A204.1 (cell line): ENCODE data around the gene POU3F2.

ENCODE experiments used
- FAIRE-seq: peaks from 2 replicates; lab custom pipeline; 2012; peaks lifted over from hg19 to GRCh38; lab: Jason Lieb, UNC

POU3F2 gene

DNA sequence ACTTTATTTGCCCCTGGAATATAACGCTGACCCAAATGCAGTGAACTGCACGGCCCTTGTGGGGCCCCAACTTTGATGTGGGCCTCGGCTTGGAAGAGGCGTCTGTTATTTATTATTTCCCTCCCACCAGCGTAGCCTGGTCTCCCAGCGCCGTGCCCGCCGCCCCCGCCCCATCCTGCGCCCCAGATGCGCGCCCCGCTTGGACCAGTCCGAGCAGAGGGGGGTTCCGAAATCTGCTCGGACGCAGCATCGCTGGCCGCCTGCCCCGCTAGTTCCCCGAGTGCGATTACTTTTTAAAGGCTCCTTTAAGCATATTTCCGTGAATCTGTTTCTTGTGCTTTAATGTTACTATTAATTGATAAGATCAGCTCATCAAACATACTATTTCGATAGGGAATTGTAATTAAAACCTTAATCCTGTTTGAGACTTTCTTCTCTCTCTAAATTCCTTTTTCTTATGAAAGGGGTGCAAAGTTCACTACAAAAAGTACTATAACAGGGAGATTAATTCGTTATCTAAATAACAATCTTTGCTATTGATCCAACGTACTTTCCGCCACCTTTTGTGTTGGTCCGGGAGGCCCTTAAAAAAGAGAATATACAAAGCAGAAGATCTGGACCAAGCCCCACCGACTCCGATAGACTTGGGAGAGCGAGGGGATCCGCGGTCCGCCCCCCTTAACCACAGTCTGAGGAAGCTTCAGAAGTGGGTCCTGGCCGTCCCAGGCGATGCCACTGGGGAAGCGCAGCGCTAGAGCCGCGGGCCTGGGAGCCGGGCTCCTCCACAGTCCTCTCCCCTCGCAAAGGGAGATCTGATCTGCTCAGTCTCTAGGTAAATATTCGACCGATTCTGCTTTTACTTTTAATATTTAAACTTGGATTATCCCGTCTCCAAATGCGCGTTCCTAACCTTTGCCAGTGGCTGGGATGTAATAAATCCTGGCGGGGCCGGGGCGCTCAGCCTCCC is 10.2 kb downstream of the POU3F2 start:
- FAIRE-seq = no peak

DNA sequence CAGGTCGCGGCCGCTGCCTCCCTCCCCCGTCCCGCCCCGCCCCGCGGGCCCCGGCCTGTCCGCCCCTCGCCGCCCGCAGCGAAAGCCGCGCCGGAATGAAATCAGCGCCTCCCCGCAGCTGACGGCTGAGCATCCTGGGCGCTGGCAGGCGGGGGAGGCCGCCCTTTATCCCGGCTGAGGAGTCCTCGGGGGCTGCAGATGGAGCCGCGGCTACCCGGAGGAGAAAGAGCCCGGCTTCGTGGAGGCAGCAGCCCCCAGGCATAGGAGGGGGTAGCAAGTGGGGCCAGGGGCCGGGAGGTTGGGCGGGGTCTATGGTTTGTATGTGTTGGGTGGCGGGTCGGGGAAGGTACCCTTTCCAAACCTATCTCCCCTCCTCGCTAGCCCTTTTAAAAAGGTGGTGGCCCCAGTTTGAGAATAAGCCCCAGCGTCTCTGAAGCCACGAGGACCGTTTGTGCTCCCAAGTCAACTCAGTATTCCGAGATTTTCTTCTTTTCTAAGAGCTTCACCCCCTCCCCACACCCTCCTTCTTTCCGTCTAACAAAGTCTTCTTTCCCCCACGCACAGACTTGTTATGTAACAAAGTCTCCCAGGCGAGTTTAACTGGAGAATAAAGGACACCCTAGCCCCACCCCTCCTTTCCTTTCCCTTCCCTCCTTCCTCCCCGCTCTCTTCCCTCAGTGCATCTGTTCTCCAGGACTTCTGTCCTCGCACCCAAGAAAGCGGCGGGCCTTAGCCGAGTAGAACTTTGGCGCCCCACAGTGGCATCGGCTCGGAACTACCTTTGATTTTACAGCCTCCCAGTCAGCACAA is 11.0 kb downstream of the POU3F2 start:
- FAIRE-seq = peak; percentile 52

DNA sequence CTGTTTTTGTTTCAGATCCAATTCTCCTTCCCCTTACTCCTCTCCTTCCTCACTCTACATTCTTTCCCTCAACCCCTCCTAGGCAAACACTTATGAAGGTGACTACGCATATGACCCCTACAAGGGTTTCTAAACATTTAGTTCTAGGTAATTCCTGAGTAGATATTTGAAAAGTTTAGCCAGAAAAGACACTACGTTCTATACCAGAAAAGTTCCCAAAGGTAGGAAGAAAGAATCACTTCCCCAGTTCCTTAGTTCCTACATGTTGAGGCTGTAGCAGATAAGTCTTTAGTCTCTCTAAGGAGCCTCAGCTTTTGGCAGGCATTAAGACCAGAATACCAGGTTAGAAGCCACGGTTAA is 11.6 kb downstream of the POU3F2 start:
- no peak for FAIRE-seq

GRCh38 chr6:98847416-98847778 is 13.0 kb downstream of the POU3F2 start:
- no peak for FAIRE-seq

DNA sequence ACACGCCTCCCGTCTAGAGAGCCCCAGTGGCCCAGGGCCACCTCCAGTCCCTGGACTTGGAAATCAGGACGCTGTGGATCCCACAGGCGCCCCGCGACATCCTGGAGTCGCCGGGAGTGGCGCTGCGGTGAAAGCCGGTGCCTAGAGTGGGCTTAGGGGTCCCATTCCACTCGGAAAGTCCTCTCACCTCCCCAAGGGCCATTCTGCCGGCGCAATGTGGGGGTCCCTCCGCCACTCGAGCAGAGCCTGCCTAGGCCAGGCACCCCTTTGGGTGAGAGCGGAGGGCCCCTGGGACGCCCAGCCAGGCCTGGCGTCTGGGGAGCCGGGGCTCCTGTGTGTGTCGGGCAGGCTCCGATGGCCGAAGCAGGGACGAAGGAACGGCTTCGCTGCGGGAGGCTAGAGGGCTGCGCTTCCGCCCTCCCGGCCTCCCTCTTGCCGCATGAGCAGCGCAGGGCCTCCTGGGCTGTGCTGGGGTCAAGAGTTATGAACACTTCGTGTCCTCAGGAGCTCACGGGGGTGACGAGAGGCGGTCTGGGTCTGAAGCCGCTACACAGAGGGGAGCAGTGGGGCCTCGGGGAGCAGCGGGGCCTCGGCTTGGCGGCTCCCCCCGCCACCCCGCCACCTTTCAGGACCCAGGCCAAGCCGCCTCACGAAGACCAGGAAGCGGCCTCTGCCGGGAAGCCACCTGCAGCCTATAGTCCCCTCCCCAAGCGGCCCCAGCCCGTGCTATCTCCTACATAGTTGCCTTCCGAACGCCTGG is 13.6 kb downstream of the POU3F2 start:
- no peak for FAIRE-seq

DNA sequence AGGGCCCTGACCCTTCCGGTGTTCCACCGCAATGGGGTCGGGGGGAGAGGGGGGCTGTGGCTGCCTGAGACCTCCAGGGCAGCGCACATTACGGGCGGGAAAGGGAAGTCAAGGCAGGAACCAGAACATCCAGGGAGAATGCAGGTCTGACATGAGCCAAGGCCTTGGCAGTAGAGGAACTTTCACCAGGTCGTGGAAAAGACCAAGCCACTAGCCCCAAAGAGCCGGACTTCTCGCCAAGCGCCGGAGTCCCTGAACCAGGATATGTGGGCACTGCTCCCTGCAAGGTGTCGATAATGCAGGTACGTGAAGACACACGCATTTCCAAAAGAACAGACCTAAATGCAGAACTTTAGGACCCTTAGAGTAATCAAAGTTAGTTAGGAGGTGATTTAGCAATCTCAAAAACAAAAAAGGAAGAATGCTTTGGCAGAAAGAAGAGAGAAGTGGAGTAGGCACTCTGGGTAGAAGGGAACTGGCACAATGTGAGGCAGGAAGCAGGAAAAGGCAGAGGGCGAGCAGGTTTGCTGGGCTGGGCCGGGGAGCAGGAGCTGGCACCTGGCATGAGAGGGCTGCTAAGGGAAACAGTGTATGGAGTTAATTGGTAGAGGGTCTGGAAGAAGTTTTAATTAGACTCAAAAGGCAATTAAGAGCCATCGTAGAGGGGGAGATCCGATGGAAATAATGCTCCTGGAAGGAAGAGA is 14.3 kb downstream of the POU3F2 start:
- no peak for FAIRE-seq

- no peak for FAIRE-seq
Observed at GRCh38 chr6:98864497-98864896, 30.1 kb downstream of the POU3F2 start.

DNA sequence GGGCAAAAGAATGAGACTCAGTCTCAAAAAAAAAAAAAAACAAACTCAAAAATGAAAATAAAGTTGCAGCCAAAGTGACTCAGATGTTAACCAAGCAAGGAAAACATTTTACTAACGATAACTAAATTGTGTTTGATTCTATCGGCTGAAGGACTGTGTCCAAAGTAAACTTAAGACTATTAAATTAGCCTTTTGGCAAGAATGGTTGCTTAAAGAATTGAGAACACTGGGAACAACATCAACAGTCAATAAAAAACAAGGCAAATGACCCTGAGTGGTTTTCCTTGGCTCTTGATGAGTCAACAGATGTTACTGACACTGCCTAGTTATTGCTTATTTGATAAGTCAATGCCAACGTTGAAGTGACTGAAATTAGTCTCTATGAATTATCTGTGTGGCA is 36.7 kb downstream of the POU3F2 start:
- FAIRE-seq = no peak

DNA sequence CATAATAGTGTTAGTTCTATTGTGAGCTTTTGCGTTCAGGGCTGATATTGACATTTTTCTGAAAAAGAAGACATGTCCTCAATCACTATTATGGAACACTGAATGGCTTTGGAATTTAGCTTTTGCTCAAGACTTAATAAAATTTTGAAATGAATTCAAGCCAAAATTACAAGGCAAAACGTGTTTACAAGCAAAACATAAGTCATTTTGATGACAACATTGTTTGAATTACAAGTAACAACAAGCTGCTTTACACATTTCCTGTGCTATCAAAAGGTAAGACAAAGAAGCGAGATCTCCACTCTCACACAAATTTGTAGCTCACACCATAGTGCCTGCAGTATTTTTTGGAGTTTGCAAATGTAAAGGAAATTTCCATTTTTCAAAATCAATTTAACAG is 37.4 kb downstream of the POU3F2 start:
- no peak for FAIRE-seq

GRCh38 chr6:98875375-98875774 is 41.0 kb downstream of the POU3F2 start:
- no peak for FAIRE-seq

DNA sequence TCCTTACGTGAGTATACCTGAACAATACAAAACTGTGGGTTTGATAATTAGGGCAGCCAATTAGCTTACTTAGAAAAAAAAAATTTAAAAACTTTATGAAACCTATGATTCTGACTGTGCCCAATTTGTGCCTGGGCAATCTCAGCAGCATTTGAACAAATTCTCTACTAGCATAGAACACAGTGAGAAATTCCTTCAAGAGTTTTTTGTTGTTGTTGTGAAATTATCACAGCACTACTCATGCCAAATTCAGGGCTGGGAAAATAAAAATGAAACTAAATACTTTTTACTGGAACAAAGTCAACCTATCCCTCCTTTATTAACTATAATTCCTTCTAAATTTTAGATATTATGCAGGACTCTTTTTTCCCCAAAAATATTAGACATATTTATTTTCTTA is 42.9 kb downstream of the POU3F2 start:
- no peak for FAIRE-seq

GRCh38 chr6:98880486-98880885 is 46.1 kb downstream of the POU3F2 start:
- no peak for FAIRE-seq

DNA sequence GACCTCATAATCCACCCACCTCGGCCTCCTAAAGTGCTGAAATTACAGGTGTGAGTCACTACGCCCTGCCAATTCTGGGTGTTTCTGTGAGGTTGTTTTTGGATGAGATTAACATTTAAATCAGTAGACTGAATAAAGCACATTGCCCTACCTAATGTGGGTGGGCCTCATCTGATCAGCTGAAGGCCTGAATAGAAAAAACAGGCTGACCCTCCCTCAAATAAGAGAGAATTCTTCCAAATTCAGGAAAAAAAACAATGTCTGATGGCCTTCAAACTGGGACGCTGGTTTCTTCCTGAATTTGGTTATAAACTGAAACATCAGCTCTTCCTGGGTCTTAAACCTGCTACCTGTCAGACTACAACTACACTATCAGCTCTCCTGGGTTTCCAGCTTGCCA is 51.0 kb downstream of the POU3F2 start:
- no peak for FAIRE-seq

- FAIRE-seq = no peak
Observed at GRCh38 chr6:98887650-98888049, 53.3 kb downstream of the POU3F2 start.
